Amniotic stem cell (primary cell): ENCODE results near the gene CCDC178.

ENCODE experiments used
- DNase-seq: peaks from one replicate; lab custom pipeline; 2025; lab: John Stamatoyannopoulos, UW

The CCDC178 gene

DNA sequence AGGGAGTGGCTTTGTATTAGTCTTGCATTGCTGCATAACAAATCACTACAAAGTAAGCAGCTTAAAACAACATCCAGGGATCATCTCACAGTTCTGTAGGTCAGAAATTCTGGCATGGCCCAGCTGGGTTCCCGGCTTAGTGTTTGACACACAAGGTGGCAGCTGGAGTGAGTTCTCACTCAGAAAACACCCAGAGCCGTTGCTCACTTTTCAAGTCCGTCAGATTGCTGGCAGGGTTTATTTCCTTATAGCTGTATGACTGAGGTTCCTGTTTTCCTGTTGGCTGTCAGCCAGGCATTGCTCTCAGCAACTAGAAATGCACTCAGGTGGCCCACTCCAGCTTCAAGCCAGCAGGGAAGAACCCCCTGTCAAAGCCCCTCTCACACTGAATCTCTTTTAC lies 324.1 kb downstream of the CCDC178 start:
- DNase-seq, result no peak

DNA sequence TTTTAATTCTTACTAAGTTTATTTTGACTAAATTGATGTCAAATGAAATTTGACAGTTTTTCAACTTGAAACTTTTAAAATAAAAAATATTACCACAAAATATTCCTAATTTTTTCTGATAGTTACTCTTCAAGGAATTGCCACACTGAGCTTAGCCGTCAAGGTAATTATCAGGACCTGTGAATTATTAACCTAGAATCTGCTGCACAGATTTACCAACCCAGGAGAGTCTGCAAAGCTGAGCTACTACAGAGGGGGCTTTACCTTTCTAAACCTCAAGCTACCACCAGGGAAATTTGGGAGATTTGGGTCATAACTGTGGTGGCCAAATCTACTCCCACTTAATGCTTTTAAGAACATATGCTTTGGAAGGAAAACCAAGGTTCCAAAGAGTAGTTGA lies 324.6 kb downstream of the CCDC178 start:
- no peak for DNase-seq

DNA sequence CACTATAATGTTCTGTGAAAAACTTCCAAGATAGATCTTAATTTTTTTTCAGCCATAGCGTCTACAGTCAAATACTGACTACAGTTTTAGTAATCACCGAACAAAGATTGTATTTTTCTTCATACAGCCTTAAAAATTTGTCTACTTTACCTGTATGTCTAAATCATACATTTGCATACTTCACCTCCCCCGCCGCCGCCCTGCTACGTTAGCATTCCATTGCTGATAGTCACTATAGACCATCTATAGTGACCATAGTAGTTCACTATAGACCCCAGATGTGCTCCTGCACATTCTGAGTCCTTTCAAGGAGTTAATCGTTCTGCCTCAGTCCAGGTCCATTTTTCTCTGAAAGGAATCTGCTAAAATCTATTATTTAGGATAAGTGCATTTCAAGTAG lies 325.0 kb downstream of the CCDC178 start:
- DNase-seq, result no peak

DNA sequence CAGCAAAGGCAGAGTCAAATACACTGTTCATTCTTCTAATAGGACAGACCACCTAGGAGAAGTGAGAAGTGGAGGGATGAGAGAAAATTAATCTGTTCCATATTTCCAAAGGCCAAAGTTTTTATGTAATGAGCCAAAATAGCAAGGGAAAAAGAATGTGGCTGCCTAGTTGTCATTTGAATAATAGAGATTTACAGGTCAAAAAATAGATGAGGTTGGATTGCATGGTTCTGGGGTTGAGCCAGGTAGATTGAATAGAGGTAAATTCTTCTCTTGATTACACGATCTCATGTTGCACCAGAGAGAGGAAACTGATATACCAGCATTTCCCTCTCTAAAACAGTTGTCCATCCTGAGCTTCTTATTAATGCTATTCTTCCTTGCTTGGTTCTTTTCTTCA lies 325.8 kb downstream of the CCDC178 start:
- DNase-seq, result no peak

DNA sequence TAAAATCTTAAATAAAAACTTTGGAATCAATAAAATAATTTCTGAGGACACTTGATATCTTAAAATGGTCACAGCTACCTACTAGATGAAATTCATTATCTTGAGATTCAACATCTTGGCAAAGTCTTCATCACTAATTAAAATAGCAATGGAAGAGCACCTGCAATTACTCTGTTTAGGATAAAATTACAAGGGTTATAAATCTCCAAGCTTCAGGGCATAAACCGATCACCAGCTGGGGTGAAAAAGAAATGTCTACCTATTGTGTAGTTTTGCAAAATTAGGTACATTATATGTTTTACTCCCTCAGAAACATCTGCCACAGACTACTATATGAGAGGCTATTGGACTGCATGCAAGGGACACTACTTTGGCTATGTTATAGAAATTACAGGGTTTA lies 327.1 kb downstream of the CCDC178 start:
- DNase-seq, result no peak

DNA sequence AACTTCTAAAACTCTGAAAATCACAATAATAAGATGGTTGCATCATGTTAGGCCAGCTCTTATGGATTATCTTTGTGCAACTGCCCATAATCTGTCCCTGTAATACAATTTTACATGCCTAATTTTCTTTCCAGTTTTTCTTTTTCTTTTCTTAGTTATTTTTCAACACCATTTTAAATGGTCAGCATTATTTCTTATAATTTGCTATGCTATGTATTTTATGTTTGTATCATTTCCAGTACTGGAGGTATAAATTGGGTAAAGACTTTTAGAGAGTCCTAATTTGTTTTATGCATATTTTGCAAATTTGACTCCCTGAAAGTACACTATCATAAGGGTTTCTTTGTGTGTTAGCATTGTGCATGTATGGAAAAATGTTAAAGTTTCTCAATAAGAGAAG lies 333.0 kb downstream of the CCDC178 start:
- DNase-seq, result no peak

DNA sequence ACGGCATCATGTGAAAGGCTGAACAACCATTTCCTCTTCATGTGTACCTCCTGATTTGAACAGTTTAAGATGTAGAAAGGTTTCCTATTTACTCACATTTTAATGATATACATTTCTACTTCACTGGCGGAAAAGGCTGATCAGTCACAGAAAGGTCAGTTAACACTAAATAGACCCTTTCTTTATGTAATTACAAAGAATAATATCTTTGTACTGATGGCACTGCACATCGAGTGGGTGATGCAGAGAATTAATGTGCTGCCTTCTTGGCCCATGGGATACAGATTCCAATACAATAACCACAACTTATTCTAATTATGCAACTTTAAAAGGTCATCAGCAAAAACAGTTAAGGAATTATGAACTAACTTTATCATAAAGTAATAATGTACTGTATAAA lies 339.2 kb downstream of the CCDC178 start:
- no peak for DNase-seq

DNA sequence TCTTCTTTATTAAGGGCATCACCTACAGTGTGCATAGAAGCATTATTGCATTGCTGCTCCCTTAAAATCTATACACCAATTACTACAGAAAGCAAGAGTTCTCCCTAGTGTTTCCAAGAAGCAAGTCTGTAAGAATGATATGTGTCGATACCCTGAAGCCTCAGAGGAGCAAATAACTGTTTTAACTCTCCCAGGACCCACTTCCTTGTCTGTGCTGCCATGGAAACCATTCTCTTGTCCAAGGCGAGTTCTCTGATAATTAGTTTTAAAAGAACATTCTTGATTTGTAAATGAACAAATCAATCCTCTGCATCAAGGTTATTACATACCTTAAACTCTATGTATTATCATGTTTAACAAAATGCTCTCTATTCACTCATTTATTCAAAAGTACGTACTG lies 340.9 kb downstream of the CCDC178 start:
- DNase-seq, result no peak

DNA sequence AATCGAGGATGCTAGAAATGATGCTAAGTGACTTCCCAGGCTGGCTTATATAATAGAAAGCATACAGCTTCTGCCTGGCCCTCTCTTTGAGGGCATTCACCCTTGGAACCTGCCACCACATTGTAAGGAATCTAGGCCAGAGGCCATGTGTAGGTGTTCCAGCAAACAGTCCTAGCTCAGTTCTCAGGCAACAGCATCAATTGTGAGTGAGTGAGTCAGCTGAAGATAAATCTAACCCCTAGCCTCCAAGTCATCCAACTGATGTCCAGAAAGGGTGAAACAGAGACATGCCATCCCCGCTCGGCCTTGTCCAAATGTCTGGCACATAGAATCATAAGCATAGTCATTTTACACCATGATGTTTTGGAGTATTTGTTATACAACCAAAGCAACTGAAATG lies 343.4 kb downstream of the CCDC178 start:
- DNase-seq, result no peak

DNA sequence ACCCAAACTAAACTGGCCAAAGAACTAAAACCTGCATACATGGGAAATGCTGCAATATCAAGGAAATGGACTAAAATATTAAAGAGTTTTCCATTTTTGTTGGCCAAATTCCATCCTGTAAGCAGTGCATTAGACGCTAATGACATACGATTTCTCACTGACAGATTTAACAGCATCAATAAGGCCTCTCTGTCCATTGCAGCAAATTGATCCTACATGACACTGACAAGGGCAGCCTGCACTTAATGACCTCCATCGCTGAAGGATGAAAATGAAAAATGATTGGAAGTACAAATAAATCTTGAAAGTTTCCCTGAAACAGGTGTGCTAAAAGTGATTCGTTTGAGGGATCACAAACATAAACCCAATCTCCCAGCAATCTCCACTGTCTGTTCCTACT lies 350.1 kb downstream of the CCDC178 start:
- no peak for DNase-seq

DNA sequence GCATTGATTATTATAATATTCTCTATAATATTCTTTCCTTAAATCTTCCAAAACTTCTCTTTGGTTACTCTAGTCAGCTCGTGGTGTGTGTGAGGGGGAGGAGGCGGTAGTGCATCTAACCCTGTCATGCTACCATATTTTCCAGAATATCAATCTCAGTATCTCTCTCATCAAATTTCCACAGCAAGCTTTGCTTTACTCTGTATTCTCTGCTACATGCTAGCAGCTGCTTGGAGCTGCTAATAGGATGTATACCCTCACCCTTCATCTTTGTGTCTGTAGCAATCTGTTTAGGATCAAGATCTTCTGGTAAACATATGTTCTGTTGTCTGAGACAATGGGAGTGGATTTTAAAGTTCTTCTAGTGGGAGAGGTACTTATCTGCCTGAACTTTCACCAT lies 363.9 kb downstream of the CCDC178 start:
- DNase-seq, result no peak

DNA sequence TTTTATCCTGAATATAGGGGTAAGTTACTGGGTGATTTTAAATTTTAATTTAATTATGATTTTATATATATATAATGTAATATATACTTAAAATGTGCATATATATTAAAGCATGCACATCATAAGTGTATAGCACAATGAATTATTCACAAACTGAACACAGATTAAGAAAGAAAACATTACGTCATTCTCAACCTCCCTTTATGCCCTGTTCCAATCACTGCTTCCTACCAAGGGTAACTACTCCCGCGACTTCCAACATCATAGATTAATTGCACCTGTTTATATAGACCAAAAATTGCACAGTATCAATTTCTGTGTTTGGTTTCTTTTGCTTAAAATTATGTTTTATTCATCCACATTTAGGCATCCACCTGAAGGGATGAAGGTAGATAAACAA lies 366.4 kb downstream of the CCDC178 start:
- DNase-seq, result no peak

DNA sequence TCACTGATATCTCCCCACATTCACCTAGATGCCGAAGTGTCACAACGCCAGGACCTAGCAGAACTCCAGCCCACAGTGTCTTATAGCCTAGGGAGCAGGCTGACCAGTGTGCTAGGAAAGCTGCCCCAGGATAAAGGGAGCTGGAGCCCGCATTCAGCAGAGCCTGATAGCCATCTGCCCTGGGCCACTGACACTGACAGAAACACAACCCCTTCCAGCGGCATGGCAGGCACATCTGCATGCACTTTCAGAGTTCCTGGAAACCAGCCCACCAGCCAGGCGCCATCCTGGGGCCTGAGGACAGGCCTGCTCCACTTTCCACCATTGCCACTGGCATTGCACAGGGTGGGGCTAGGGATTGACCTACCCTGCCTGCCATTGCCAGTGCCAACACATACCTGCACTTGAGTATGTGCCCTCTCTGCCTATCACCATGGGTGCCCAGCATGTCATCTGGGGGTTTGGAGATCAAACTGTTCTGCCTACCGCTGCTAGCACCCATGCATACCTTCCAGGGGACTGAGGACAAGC lies 377.6 kb downstream of the CCDC178 start:
- DNase-seq, result no peak

DNA sequence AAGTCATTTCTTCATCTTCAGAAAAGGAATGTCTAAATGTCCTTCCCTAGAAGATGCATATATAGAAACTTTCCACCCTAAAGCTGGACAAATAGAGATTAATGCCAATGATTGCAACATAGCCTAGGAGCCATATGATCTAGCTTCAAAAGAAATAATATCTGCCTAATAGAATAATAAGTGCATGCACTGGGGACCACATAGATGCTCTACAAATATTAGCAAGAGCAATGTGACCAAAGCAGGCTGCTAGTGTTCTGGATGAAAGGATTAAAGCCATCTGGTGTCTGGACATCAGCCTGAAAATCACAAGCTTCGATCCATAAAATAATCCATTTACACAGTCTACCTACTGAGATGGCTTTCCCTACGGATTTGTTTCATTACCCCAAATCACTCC lies 387.6 kb downstream of the CCDC178 start:
- DNase-seq, result no peak

DNA sequence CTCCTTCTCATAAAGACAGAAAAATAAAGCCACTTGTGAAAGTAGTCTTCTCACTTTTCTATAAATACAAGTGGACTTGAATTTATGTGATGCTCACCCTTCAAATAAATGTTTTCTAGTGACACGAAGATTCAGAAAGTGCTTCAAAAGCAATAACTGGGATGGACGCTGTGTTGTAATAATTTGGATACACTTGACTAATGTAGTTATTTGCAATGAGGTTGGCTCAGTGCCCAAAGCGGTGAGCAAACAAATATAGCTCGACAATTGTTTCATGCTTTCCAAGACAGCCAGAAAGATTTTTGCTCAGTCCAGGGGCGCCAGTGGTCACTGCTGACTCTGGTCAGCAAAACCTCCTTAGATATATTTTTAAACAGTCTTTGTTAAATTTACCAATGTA lies 389.1 kb downstream of the CCDC178 start:
- DNase-seq, result no peak

DNA sequence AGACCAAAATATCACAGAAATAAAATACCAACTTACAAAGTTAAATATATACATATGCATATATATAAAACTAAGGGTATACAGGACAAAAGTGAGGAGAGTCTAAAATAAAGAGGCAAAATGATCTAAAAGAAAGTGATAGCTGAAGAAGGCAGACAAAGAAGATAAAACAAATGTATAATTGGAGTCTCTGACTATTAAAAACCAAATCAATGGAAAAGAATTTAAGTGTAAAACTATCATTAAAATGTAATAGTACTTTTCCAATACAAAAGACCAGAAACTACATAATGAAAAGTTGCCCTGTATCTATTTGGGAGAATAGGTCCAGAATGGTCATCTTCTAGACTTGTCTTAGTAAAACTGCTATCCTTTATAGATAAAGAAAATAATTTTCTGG lies 400.3 kb downstream of the CCDC178 start:
- no peak for DNase-seq

DNA sequence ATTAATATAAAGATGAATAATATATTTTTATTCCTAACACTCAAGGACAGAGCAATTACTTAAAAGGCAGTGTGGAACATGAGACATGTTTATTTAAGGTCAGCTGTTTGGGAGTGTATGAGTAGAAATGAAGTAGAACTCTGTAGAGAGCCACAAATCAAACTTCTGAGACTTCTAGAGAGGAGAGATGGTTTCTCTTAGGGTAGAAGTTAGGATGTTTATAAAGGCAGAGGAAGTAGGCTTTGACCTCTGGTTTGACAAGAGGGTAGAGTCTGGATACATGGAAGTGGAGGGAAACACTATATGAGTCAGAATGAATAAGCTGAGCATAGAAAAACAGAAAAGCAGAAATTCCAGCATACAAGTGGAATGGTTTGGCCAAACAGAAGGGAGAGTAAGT lies 405.6 kb downstream of the CCDC178 start:
- DNase-seq, result no peak

DNA sequence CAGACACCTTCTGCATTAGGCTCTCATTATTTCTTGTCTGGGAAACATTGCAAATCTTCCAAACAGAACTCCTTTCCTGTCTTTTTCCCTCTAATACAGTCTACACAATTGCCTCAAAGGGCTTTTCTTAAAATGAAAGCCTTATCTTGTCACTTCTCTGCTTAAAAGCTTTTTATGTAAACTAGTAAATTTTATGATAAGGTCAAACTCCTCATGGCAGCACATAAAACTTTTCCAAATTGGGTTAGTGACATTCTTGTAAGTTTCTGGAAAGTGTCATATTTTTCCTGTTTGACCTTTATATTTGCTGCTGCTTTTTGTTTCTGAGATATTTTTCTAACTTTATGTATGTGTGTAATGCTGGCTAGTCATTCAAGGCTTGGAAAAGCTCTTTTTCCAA lies 406.3 kb downstream of the CCDC178 start:
- no peak for DNase-seq

DNA sequence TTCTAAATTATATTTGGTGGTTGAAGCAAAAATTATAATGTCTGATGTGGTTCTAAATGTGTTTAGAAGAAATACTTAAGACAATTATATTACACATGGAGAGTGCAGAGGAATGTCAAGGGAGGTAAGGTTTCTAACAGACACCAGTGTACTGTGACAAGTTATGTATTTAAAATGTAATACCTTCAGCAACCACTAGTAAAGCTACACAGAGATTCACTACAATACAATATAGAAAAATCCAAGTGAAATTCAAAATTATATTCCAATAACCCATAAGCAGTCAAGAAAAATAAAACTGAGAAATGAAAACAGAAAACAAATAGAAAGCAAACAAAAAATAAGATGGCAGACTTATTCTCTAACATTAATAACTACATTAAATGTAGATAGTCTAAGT lies 418.2 kb downstream of the CCDC178 start:
- no peak for DNase-seq

DNA sequence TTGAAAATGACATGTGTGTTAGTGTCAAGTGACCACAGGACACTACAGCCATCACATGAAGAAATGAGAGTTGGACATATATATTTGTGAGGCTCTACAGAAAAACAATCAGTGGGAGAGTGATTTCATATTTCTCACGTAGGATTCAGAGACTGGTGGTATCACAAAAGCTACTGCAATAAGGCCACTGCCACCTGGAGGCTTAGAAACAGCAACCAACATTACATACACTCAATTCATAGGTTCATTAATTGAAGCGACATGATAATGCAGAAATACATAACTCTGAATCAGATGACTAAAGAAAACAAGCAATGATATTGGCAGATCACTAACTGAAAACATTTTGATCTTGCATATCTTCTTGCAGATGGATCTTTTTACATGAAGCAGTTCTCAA lies 419.6 kb downstream of the CCDC178 start:
- no peak for DNase-seq

DNA sequence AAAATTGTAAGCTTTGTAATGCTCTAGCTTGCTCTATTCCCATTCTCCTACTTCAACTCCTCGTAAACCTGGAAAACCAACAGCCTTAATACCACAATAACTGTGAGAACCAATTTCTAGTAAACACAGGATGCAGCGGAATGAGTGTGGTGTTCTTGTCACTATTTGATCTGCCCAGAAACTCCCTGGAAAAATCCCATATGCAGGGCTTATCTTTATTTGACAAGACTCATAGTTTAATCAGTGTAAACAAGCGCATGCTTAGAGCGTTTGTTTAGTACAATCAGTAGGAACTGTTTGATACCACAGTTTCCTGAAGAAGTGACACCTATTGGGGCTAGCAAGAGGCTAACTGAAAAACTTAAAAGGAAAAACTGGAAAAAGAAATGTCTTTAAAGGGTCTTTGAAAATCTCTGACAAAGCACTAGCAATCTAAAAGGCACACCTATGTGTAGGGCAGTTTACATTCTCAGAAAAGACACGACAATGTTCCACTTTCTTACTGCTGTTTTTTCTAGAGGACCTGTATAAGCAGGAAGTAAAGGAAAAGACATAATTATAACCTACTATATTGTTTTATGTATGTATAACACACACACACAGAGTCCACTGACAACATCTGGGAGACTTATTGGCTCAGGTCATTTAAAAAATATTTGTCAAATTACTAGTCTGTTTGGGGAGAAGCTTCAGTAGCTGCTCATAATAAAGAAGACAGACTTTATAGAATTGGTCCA lies 426.3 kb downstream of the CCDC178 start:
- DNase-seq, result no peak

DNA sequence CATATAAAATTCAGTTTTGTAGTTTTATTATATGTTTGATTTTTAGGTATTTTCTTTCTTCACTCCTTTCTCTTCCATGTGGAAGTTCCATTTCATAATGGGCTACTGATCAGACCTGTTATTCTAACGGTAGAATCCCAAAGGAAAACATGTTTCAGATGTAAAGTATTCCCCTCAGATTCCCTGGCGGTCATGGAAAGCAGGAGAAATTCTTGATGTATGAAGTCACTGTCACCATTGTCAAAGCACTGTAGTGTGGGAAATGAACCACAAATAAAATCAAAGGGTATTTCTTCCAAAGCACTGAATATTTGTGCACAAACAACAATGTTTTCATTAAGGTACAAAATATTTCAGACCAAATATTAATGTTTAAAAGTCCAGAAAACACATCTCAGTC lies 430.4 kb downstream of the CCDC178 start:
- peak; percentile 9 for DNase-seq

DNA sequence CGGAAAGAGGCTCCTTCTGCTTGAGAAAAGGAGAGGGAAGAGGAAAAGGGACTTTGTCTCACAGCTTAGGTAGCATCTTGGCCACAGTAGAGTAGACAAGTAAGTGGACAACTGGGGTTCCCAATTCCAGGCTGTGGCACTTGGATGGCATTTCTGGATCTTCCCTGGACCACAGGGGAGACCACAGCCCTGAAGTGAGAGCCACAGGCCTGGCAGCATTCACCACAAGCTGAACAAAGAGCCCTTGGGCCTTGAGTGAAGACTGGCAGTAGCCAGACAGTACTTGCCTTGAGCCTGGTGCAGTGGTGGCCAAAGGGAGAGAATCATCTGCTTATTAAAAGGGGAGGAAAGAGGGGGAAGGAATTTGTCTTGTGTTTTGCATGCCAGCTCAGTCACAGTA lies 441.6 kb downstream of the CCDC178 start:
- DNase-seq, result no peak

DNA sequence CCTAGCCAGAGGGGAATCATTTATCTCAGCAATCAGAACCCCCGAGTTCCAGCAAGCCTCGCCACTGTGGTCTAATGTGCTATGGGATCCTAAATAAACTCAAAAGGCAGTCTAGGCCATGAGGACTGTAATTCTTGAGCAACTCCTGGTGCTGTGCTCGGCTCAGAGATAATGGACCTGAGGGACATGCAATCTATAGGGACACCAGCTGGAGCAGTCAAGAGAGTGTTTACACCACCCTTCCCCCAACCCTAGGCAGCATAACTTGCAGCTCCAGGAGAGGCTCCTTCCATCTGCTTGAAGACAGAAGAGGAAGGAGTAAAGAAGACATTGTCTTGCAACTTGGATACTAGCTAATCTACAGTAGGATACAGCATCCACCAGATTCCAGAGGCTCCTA lies 442.2 kb downstream of the CCDC178 start:
- DNase-seq, result no peak
